ENCODE results near the gene SLC5A1.

- TF ChIP-seq CTCF (IDR thresholded peaks at IDR 0.05) (no peak), POLR2A (IDR thresholded peaks at IDR 0.05) (no peak)
These were observed 47.3 kb upstream of the SLC5A1 start for GRCh38 chr22:31995807-31996206.
